Neural cell (in vitro differentiated cells): Measurements from ENCODE around the gene IRF7.

Experiments used
- EZH2 ChIP-seq: fragments of 200-600, 300-800 bp; shearing (Covaris generic), sonication (generic); IDR thresholded peaks from 2 replicates; pipeline ENCODE4 v1.6.1; 2014; ENCODE audit warnings: antibody characterized with exemption, low read length, borderline replicate concordance, mild to moderate bottlenecking; ENCODE audit not compliant: insufficient read depth, poor library complexity, severe bottlenecking
- MXI1 ChIP-seq: fragments of 450-650 bp; conservative IDR thresholded peaks from 2 replicates; pipeline ENCODE4 v1.6.1; 2014; ENCODE audit warnings: antibody characterized with exemption, mild to moderate bottlenecking; ENCODE audit not compliant: poor library complexity, severe bottlenecking
- TF ChIP-seq, protein P1 (sequence below): fragments of 450-650 bp; IDR thresholded peaks from 2 replicates; pipeline ENCODE4 v1.5.1; 2014; ENCODE audit warnings: antibody characterized with exemption, mild to moderate bottlenecking, moderate library complexity; ENCODE audit not compliant: poor library complexity, severe bottlenecking
- TF ChIP-seq, protein P2 (sequence below): IDR thresholded peaks from 2 replicates; pipeline ENCODE4 v1.6.1; 2012; ENCODE audit warnings: borderline replicate concordance

DNA sequence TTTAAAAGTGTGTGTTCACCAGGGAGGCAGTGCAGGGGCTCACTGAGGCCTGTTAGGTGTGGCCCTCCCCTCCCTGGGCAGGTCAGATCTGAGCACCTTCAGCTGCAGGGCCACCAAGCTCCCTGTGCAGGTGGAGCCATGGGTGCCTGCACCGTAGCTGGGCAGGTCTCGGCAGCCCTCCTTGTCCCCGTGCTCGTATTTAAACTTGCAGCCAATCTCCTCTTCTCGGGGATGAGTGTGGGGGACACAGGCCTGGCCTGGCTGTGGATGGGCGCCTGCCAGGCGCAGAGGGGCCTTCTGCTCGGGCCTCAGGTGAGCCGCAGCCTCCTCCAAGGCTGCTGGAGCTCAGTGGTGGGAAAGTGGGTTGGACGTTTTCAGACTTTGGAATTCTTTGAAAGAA is 20.4 kb downstream of the IRF7 start:
- TF ChIP-seq, protein P1, sequence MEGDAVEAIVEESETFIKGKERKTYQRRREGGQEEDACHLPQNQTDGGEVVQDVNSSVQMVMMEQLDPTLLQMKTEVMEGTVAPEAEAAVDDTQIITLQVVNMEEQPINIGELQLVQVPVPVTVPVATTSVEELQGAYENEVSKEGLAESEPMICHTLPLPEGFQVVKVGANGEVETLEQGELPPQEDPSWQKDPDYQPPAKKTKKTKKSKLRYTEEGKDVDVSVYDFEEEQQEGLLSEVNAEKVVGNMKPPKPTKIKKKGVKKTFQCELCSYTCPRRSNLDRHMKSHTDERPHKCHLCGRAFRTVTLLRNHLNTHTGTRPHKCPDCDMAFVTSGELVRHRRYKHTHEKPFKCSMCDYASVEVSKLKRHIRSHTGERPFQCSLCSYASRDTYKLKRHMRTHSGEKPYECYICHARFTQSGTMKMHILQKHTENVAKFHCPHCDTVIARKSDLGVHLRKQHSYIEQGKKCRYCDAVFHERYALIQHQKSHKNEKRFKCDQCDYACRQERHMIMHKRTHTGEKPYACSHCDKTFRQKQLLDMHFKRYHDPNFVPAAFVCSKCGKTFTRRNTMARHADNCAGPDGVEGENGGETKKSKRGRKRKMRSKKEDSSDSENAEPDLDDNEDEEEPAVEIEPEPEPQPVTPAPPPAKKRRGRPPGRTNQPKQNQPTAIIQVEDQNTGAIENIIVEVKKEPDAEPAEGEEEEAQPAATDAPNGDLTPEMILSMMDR, result no peak
- TF ChIP-seq, protein P2, sequence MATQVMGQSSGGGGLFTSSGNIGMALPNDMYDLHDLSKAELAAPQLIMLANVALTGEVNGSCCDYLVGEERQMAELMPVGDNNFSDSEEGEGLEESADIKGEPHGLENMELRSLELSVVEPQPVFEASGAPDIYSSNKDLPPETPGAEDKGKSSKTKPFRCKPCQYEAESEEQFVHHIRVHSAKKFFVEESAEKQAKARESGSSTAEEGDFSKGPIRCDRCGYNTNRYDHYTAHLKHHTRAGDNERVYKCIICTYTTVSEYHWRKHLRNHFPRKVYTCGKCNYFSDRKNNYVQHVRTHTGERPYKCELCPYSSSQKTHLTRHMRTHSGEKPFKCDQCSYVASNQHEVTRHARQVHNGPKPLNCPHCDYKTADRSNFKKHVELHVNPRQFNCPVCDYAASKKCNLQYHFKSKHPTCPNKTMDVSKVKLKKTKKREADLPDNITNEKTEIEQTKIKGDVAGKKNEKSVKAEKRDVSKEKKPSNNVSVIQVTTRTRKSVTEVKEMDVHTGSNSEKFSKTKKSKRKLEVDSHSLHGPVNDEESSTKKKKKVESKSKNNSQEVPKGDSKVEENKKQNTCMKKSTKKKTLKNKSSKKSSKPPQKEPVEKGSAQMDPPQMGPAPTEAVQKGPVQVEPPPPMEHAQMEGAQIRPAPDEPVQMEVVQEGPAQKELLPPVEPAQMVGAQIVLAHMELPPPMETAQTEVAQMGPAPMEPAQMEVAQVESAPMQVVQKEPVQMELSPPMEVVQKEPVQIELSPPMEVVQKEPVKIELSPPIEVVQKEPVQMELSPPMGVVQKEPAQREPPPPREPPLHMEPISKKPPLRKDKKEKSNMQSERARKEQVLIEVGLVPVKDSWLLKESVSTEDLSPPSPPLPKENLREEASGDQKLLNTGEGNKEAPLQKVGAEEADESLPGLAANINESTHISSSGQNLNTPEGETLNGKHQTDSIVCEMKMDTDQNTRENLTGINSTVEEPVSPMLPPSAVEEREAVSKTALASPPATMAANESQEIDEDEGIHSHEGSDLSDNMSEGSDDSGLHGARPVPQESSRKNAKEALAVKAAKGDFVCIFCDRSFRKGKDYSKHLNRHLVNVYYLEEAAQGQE, result no peak
- TF ChIP-seq EZH2 (no peak), MXI1 (no peak)
